Esophagus squamous epithelium (tissue), 5 donors: Measurements from ENCODE around the gene TPI1. TPM values are rescaled to one million over a fixed set of nuclear protein-coding genes. Genes with fewer than 3 reads are reported as not detected.

Source experiments
- DNase-seq: peaks from one replicate; lab custom pipeline; 2025; lab: John Stamatoyannopoulos, UW
- H3K27ac ChIP-seq, 4 donors: fragments of 200-600 bp; sonication (generic); one replicate each; pipeline ENCODE4 v1.5.1; 2016 to 2019; ENCODE audit warnings: mild to moderate bottlenecking in 1 of 4
- H3K27me3 ChIP-seq, 4 donors: fragments of 200-600 bp; sonication (generic); 1 replicate in 3 of 4; 2 replicates in 1 of 4; pipeline versions ENCODE4 v1.5.1 to v1.6.0; 2017 to 2021; ENCODE audit warnings: antibody characterized with exemption in 1 of 4
- H3K36me3 ChIP-seq, 3 donors: fragments of 200-600 bp; sonication (generic); one replicate each; pipeline ENCODE4 v1.5.1; 2016 to 2019
- H3K4me1 ChIP-seq, 3 donors: fragments of 200-600 bp; sonication (generic); one replicate each; pipeline ENCODE4 v1.5.1; 2017 to 2019
- H3K4me3 ChIP-seq, 4 donors: fragments of 200-600 bp; sonication (generic); 1 replicate in 3 of 4; 2 replicates in 1 of 4; pipeline ENCODE4 v1.5.1; 2016 to 2019; ENCODE audit warnings: mild to moderate bottlenecking in 2 of 4, moderate library complexity in 1 of 4
- H3K9me3 ChIP-seq, 3 donors: fragments of 200-600 bp; sonication (generic); one replicate each; pipeline ENCODE4 v1.5.1; 2016 to 2019
- POLR2A ChIP-seq, 4 donors: fragments of 450-650 bp; IDR thresholded peaks; one replicate each; pipeline ENCODE4 v1.6.1; 2017; ENCODE audit warnings: antibody characterized with exemption in 4 of 4, mild to moderate bottlenecking in 4 of 4, moderate library complexity in 3 of 4
- WGBS, 2 donors: methylation state at CpG; one replicate each; pipeline ENCODE4 v1.1.5; 2018; 5-methylcytosine and 5-hydroxymethylcytosine counted together
- intact Hi-C: fragments of 100-400 bp; cut with DNase I; formaldehyde crosslinking; loops from one replicate; pipeline ENCODE4 v1.15.0; 2022
- total RNA-seq, 4 donors: library from RNA; depleted of rRNA; stranded (reverse); fragments of >200 nt; gene quantifications; one replicate each; pipeline ENCODE4 v1.1.0, GENCODE V29; 2016
- TF ChIP-seq, protein P1 (sequence below), 6 experiments: fragments of 450-650 bp in 4 of 6; fragments of 200-600 bp in 2 of 6; sonication (generic) in 2 of 6; IDR thresholded peaks; one replicate each; pipeline ENCODE4 v1.5.1; 2016 to 2019; ENCODE audit warnings: antibody characterized with exemption in 6 of 6, mild to moderate bottlenecking in 4 of 6, moderate library complexity in 4 of 6
- donor health status: DM: yes; HTN: yes; CAD: no.

Gene TPI1
- total RNA-seq = 100 to 1,000 TPM; 547 to 938 (median 723) TPM

DNA sequence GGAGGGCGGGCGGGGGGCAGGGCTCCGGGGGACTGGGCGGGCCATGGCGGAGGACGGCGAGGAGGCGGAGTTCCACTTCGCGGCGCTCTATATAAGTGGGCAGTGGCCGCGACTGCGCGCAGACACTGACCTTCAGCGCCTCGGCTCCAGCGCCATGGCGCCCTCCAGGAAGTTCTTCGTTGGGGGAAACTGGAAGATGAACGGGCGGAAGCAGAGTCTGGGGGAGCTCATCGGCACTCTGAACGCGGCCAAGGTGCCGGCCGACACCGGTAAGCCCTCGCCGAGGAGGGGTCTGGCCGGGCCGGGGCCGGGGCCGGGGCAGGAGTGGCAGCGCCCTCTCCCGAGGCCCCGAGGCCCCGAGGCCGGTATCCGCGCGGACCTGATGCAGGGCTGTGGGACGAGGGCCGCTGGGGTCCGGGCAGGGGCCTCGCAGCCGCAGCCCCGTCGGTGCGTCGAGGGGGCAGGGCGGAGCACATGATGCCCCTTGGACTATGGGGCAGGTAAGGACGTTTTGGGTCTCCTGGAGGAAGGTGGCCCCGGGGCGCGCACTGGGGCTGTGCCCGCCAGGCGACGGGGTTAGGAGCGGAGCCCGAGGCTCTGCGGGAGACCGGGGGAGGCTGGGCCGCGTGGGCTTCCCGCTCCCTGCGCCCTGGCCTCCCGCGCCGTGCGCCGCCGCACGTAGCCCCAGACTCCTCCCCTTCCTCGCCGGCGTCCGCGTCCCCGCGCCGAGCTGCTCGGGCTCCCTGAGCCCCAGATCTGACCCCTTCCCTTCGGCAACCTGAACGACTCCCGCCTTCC is at the start of gene TPI1:
Gene TPI1, plus strand, starts transcription at position 119 of the 798 bp plus-strand sequence. Its CDS starts 36 bp downstream, at position 155.
- peaks cover 35 to 58% (median 39%) of the 10 kb centered on the region in 3 donors for H3K4me1 ChIP-seq
- TF ChIP-seq, protein P1, sequence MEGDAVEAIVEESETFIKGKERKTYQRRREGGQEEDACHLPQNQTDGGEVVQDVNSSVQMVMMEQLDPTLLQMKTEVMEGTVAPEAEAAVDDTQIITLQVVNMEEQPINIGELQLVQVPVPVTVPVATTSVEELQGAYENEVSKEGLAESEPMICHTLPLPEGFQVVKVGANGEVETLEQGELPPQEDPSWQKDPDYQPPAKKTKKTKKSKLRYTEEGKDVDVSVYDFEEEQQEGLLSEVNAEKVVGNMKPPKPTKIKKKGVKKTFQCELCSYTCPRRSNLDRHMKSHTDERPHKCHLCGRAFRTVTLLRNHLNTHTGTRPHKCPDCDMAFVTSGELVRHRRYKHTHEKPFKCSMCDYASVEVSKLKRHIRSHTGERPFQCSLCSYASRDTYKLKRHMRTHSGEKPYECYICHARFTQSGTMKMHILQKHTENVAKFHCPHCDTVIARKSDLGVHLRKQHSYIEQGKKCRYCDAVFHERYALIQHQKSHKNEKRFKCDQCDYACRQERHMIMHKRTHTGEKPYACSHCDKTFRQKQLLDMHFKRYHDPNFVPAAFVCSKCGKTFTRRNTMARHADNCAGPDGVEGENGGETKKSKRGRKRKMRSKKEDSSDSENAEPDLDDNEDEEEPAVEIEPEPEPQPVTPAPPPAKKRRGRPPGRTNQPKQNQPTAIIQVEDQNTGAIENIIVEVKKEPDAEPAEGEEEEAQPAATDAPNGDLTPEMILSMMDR (IDR thresholded peaks at IDR 0.05) = peak in 2 of 6 experiments; percentile 1 to 11
- TF ChIP-seq POLR2A (IDR thresholded peaks at IDR 0.05) = peak in 2 of 4 donors; percentile 97
- peak within 1 kb of the TSS; percentile 94 to 100 (median 98) for H3K27ac ChIP-seq
- intact Hi-C loops = no loop called here
- 0 to 2% methylated on average over 10 of the region's 86 CpGs for whole genome bisulfite sequencing, 2 donors
- peak within 1 kb of the TSS; percentile 90 to 100 (median 96) for H3K4me3 ChIP-seq
- H3K27me3 ChIP-seq = no peaks in the 10 kb centered on the region
- no peaks in the 10 kb centered on the region for H3K9me3 ChIP-seq
- H3K36me3 ChIP-seq = peaks cover 18 to 68% (median 27%) of the 10 kb centered on the region in 3 donors
- DNase-seq = no peak

DNA sequence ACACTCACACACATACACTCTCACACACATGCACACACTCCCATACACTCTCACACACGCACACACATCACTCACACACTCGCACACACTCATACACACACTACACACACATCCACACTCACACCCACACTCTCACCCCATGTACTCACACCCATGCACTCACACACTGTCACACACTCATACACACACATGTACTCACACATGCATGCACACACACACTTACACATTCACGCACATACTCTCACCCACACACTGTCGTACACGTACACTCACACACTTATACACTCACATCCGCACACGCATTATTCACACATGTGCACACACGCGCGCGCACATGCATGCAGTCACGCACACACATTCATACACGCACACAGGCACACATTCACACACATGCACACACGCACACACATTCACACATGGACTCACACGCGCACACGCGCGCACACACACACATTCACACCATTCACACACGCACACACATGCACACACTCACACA is 49.6 kb upstream of the TPI1 start:
- Histone ChIP-seq H3K36me3 (no peaks in the 10 kb centered on the region), H3K9me3 (no peaks in the 10 kb centered on the region), H3K27ac (no peak overlapping the region), H3K4me3 (no peak overlapping the region), H3K4me1 (peaks cover 7 to 20% (median 7%) of the 10 kb centered on the region in 3 donors), H3K27me3 (peaks cover 0 to 42% (median 0%) of the 10 kb centered on the region in 4 donors)
- TF ChIP-seq, protein P1 (IDR thresholded peaks at IDR 0.05) = no peak
- no peak for TF ChIP-seq POLR2A (IDR thresholded peaks at IDR 0.05)
- WGBS, 2 donors = 81 to 91% methylated on average over 20 of the region's 20 CpGs
- no peak for DNase-seq
- intact Hi-C loops = no loop called here

DNA sequence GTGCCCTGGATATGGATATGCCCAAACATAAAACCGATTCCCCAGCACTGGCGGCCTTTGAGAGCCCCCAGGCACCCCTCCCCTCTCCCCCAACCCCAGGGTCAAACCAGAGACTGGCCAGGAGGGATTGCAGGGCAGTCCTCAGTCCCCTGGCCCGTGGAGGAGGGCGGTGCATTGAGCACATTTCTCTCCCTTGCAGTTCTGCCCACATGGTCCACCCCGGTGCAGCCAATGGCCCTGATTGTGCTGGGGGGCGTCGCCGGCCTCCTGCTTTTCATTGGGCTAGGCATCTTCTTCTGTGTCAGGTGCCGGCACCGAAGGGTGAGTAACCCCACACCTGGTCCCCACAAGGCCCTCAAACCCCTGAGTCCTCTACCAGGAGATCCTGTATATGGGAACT is 49.1 kb upstream of the TPI1 start:
- Histone ChIP-seq H3K4me3 (no peak overlapping the region), H3K27ac (no peak overlapping the region), H3K36me3 (no peaks in the 10 kb centered on the region), H3K27me3 (peaks cover 0 to 47% (median under 1%) of the 10 kb centered on the region in 4 donors), H3K9me3 (no peaks in the 10 kb centered on the region), H3K4me1 (peaks cover 7 to 21% (median 7%) of the 10 kb centered on the region in 3 donors)
- intact Hi-C loops = no loop called here
- TF ChIP-seq POLR2A (IDR thresholded peaks at IDR 0.05) = no peak
- TF ChIP-seq, protein P1 (IDR thresholded peaks at IDR 0.05) = no peak
- WGBS, 2 donors = 75 to 88% methylated on average over 6 to 7 of the region's 10 CpGs
- no peak for DNase-seq

- Histone ChIP-seq H3K4me1 (peaks cover 7 to 21% (median 7%) of the 10 kb centered on the region in 3 donors), H3K4me3 (no peak overlapping the region), H3K9me3 (no peaks in the 10 kb centered on the region), H3K36me3 (no peaks in the 10 kb centered on the region), H3K27me3 (peaks cover 0 to 51% (median 3%) of the 10 kb centered on the region in 4 donors), H3K27ac (no peak overlapping the region)
- intact Hi-C loops = no loop called here
- DNase-seq = no peak
- TF ChIP-seq, protein P1 (IDR thresholded peaks at IDR 0.05) = no peak
- no peak for TF ChIP-seq POLR2A (IDR thresholded peaks at IDR 0.05)
- 100% methylated on average over 1 of the region's 5 CpGs for WGBS, 2 donors
Measured at GRCh38 chr12:6818645-6819044, 48.7 kb upstream of the TPI1 start.
